ENCODE data around the gene MICALL2. TPM values are rescaled to one million over a fixed set of nuclear protein-coding genes. Genes with fewer than 3 reads are reported as not detected.

The MICALL2 gene
- total RNA-seq, 1 donor from 2014 or later, result 76.5 TPM

- Histone ChIP-seq H3K9me3 (peaks cover 0 to 3% of the 10 kb centered on the region in 2 donors), H3K36me3 (no peaks in the 10 kb centered on the region), H3K27ac (no peak overlapping the region), H3K4me1 (no peaks in the 10 kb centered on the region), H3K27me3 (no peaks in the 10 kb centered on the region), H3K4me3 (no peak overlapping the region)
- intact Hi-C loops (cut with DNase I), result no loop called here
- no peak for TF ChIP-seq CTCF (IDR thresholded peaks at IDR 0.05)
- DNase-seq (ENCODE audit: low spot score in 2 of 2), result no peak
These were observed 65.8 kb downstream of the MICALL2 start for GRCh38 chr7:1393421-1393820.

GRCh38 chr7:1392556-1392955, 66.7 kb downstream of the MICALL2 start:
- no peaks in the 10 kb centered on the region for H3K4me1 ChIP-seq
- DNase-seq (ENCODE audit: low spot score in 2 of 2), result no peak
- no peak for TF ChIP-seq CTCF (IDR thresholded peaks at IDR 0.05)
- peaks cover 0 to 3% of the 10 kb centered on the region in 2 donors for H3K9me3 ChIP-seq
- no peaks in the 10 kb centered on the region for H3K27me3 ChIP-seq
- no peaks in the 10 kb centered on the region for H3K36me3 ChIP-seq
- intact Hi-C loops (cut with DNase I), result no loop called here
- no peak overlapping the region for H3K4me3 ChIP-seq
- H3K27ac ChIP-seq, result no peak overlapping the region

- Histone ChIP-seq H3K4me3 (no peak overlapping the region), H3K4me1 (no peaks in the 10 kb centered on the region), H3K9me3 (peaks cover 0 to 3% of the 10 kb centered on the region in 2 donors), H3K27me3 (no peaks in the 10 kb centered on the region), H3K36me3 (no peaks in the 10 kb centered on the region), H3K27ac (no peak overlapping the region)
- intact Hi-C loops (cut with DNase I), result no loop called here
- DNase-seq (ENCODE audit: low spot score in 2 of 2), result no peak
- no peak for TF ChIP-seq CTCF (IDR thresholded peaks at IDR 0.05)
These were observed 67.8 kb downstream of the MICALL2 start for GRCh38 chr7:1391449-1391848.

GRCh38 chr7:1388703-1389335, 70.5 kb downstream of the MICALL2 start:
- Histone ChIP-seq H3K4me1 (no peaks in the 10 kb centered on the region), H3K36me3 (no peaks in the 10 kb centered on the region), H3K27me3 (no peaks in the 10 kb centered on the region), H3K9me3 (no peaks in the 10 kb centered on the region), H3K4me3 (no peak overlapping the region), H3K27ac (no peak overlapping the region)
- TF ChIP-seq CTCF (IDR thresholded peaks at IDR 0.05), result no peak
- DNase-seq (ENCODE audit: low spot score in 2 of 2), result no peak
- intact Hi-C loops (cut with DNase I), result no loop called here

GRCh38 chr7:1388021-1388702, 71.1 kb downstream of the MICALL2 start:
- DNase-seq (ENCODE audit: low spot score in 2 of 2), result no peak
- no peak for TF ChIP-seq CTCF (IDR thresholded peaks at IDR 0.05)
- Histone ChIP-seq H3K27me3 (no peaks in the 10 kb centered on the region), H3K4me3 (no peak overlapping the region), H3K27ac (no peak overlapping the region), H3K4me1 (no peaks in the 10 kb centered on the region), H3K36me3 (no peaks in the 10 kb centered on the region), H3K9me3 (no peaks in the 10 kb centered on the region)
- intact Hi-C loops (cut with DNase I), result no loop called here
